Measurements from ENCODE around the gene FAM83G. TPM values are rescaled to one million over a fixed set of nuclear protein-coding genes. Genes with fewer than 3 reads are reported as not detected.

FAM83G gene
- total and polyA plus RNA-seq, 2 donors, result 1.0 to 2.9 TPM

DNA sequence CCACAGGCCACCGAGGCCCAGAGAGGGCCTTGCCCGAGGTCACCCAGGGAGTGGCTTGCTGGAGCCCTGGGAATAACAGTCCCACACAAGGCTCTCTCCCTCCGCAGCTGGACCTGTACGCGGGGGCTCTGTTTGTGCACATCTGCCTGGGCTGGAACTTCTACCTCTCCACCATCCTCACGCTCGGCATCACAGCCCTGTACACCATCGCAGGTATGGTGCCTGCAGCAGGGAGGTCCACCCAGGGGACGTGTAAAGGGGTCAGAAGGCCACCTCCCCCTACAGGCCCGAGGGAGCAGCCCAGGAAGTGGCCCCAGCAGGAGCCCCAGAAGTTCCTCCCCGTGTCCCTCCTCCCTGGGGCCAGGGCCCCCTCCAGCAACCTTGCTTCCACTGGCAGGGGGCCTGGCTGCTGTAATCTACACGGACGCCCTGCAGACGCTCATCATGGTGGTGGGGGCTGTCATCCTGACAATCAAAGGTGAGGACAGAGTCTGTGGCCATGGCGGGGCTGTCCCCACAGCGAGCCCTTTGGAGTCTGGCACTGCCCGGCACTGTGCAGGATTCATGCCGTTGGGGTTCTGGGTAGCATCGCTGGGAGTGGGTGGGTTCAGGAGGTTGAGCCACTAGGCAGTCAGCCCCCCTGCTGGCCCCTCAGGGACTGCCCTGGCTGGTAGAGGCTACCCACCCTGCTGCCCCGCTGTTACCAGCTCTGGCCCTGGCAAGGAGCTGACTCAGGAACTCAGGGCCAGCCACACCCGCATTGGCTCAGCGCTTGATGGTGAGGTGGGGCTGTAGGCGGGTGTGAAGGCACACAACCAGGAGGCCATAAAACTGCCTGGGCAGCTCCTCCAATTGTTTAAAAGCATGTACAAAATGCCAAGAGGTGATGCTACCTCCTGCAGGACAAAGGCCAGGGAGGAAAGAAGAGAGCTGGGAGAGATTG, 35.3 kb downstream of the FAM83G start:
- no peak overlapping the region for H3K27ac ChIP-seq (ENCODE audit: low read depth)
- DNase-seq (ENCODE audit: extremely low spot score), result no peak
- H3K4me1 ChIP-seq (ENCODE audit: insufficient read depth), result no peaks in the 10 kb centered on the region
- no peak overlapping the region for H3K4me3 ChIP-seq (ENCODE audit: low read depth, low read length)
- WGBS, result 77% methylated on average over 23 of the region's 23 CpGs
- no peaks in the 10 kb centered on the region for H3K36me3 ChIP-seq (ENCODE audit: insufficient read depth)

DNA sequence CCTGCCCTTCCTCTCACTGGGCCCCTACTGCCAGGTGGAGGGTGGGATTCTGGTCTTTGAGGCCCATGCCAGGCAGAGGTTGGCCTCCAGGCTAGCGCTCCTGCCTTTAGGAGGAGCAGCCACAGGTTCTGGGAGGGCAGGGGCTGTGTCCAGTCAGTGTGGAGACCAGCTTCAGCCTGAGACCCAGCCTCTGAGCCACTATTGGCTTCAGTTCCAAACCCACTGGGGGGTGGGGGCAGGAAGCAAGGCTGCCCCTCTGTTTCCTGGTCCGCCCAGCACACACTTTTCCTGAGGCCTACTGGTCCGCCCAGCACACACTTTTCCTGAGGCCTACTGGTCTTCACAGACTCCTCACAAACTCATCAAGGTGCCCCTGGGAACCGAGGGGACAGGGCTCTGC, 36.2 kb downstream of the FAM83G start:
- no peak overlapping the region for H3K4me3 ChIP-seq (ENCODE audit: low read depth, low read length)
- WGBS, result 90% methylated on average over 4 of the region's 4 CpGs
- H3K27ac ChIP-seq (ENCODE audit: low read depth), result no peak overlapping the region
- no peak for DNase-seq (ENCODE audit: extremely low spot score)
- no peaks in the 10 kb centered on the region for H3K36me3 ChIP-seq (ENCODE audit: insufficient read depth)
- H3K4me1 ChIP-seq (ENCODE audit: insufficient read depth), result no peaks in the 10 kb centered on the region

DNA sequence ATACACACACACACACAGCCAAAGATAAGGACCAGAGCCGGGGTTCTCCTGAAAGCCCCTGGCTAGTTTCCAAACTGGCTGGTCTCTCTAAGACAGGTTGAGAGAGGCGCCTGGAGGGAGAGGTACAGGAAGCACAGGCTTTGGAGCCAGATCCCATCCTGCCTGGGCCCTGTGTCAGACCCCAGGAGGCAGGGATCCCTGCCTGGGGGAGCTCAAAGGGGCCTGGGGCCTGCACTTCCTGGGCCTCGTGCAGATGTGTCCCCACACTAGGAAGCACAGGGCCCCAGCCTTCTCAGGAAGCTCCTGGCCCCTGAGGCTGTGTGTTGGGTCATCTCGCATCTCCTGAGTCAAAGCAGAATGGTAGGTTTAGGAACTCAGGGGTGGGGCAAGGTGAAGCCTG, 36.6 kb downstream of the FAM83G start:
- H3K4me1 ChIP-seq (ENCODE audit: insufficient read depth), result no peaks in the 10 kb centered on the region
- no peak overlapping the region for H3K27ac ChIP-seq (ENCODE audit: low read depth)
- 66% methylated on average over 4 of the region's 4 CpGs for WGBS
- no peaks in the 10 kb centered on the region for H3K36me3 ChIP-seq (ENCODE audit: insufficient read depth)
- no peak overlapping the region for H3K4me3 ChIP-seq (ENCODE audit: low read depth, low read length)
- DNase-seq (ENCODE audit: extremely low spot score), result no peak

DNA sequence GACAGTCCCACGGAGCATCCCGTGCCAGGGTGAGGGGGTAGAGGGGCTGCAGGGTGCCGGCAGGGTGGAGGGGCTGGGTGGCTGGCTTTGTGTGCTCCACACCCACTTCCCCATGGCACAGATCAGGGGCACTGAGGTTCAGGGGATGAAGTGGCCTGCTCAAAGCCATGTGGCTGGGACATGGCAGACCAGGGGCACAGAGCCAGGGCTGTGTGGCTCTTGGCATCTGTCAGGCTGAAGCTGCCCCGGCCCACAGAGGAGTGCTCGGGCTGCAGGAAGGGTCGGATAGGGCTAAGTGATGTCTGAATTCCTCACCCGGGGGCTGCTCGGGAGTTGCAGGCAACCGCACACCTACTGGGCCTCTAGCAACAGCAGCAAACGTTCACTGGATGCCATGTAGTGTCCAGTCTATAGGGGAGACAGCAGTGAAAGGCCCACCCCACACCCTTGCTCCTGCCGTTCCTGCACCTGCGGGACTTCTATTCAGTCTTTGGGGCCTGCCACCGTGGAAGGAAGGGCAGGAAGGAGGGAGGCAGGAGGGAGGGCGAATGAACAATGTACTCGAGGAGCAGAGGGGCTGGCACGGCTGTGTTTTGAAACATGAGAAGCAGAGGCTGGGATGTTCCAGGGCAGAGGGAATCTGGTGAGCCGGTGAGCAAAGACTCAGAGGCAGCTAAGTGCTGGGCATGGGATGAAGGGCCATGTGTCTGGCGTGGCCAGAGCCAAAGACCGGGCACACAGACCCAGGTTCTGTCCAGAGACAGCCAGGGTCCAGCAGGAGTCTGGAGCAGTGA, 37.5 kb downstream of the FAM83G start:
- Histone ChIP-seq H3K4me3 (ENCODE audit: low read depth, low read length) (no peak overlapping the region), H3K4me1 (ENCODE audit: insufficient read depth) (no peaks in the 10 kb centered on the region), H3K27ac (ENCODE audit: low read depth) (no peak overlapping the region), H3K36me3 (ENCODE audit: insufficient read depth) (no peaks in the 10 kb centered on the region)
- 67% methylated on average over 19 of the region's 19 CpGs for WGBS
- DNase-seq (ENCODE audit: extremely low spot score), result peak; percentile 41

DNA sequence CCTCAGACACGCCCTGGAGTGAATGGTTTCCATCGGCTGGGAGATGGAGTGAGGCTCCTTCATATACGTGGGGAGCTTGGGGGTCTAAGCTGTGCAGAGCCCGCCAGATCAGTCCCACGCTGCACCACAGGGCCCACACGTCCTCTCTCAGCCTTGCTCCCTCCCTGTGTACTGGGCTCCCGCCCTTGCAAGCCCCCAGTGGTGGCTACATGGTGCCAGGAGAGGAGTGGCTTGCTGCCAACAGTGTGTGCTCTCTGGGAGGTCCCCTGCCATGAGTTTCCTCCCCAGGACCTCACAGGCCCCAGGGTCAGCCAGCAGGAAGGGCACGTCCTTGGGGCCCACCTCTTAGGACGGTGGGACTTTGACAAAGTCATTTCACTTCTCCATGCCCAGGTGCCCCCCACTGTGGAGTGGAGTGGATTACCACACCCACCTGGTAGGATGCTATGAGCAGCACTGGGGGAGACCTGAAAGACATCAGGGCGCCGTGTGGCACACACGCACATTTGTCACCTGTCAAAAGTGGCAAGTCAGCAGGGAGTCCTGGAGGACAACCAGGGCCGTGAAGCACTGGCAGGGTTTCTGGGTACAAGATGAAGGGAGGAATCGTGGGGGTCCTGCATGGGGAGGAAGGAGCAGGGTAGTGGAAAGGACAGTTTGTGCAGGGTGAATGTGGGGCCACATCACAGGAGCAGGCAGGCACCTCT, 38.9 kb downstream of the FAM83G start:
- Histone ChIP-seq H3K4me3 (ENCODE audit: low read depth, low read length) (no peak overlapping the region), H3K36me3 (ENCODE audit: insufficient read depth) (no peaks in the 10 kb centered on the region), H3K4me1 (ENCODE audit: insufficient read depth) (no peaks in the 10 kb centered on the region), H3K27ac (ENCODE audit: low read depth) (no peak overlapping the region)
- 87% methylated on average over 14 of the region's 14 CpGs for WGBS
- no peak for DNase-seq (ENCODE audit: extremely low spot score)

DNA sequence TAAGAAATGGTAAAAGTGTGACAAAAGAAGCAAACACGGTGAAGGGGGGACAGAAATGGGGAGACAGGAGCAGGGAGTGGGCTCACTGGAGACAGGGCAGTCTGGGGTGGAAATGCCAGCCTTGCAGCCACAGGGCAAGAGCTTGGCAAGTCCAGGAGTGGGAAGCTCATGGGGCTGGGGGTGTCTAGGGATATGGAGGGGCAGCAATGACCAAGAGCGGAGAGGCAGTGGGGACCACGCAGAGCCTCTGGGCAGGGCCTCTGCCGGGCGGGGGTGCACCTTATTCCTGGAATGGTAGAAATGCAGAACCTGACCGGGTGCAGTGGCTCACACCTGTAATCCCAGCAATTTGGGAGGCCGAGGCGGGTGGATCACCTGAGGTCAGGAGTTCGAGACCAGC, 40.0 kb downstream of the FAM83G start:
- WGBS, result 93% methylated on average over 9 of the region's 9 CpGs
- DNase-seq (ENCODE audit: extremely low spot score), result no peak
- Histone ChIP-seq H3K4me1 (ENCODE audit: insufficient read depth) (no peaks in the 10 kb centered on the region), H3K36me3 (ENCODE audit: insufficient read depth) (no peaks in the 10 kb centered on the region), H3K4me3 (ENCODE audit: low read depth, low read length) (no peak overlapping the region), H3K27ac (ENCODE audit: low read depth) (no peak overlapping the region)

DNA sequence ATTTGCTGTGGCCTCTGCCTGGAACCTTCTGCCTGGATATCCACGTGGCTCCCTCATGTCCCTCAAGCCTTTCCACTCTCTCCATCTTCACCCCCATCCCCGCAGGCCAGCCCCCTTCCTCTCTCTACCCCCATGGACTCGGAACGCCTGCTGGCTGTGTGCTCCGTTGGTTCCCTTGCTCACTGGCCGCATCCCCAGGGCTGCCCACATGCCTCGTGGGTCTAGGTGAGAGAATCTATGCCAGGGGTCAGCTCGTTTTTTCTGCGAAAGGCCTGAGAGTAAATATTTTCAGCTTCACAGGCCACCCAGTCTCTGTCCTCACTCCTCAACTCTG, 40.6 kb downstream of the FAM83G start:
- no peaks in the 10 kb centered on the region for H3K36me3 ChIP-seq (ENCODE audit: insufficient read depth)
- DNase-seq (ENCODE audit: extremely low spot score), result no peak
- 88% methylated on average over 9 of the region's 9 CpGs for WGBS
- H3K4me3 ChIP-seq (ENCODE audit: low read depth, low read length), result no peak overlapping the region
- H3K4me1 ChIP-seq (ENCODE audit: insufficient read depth), result no peaks in the 10 kb centered on the region
- H3K27ac ChIP-seq (ENCODE audit: low read depth), result no peak overlapping the region

DNA sequence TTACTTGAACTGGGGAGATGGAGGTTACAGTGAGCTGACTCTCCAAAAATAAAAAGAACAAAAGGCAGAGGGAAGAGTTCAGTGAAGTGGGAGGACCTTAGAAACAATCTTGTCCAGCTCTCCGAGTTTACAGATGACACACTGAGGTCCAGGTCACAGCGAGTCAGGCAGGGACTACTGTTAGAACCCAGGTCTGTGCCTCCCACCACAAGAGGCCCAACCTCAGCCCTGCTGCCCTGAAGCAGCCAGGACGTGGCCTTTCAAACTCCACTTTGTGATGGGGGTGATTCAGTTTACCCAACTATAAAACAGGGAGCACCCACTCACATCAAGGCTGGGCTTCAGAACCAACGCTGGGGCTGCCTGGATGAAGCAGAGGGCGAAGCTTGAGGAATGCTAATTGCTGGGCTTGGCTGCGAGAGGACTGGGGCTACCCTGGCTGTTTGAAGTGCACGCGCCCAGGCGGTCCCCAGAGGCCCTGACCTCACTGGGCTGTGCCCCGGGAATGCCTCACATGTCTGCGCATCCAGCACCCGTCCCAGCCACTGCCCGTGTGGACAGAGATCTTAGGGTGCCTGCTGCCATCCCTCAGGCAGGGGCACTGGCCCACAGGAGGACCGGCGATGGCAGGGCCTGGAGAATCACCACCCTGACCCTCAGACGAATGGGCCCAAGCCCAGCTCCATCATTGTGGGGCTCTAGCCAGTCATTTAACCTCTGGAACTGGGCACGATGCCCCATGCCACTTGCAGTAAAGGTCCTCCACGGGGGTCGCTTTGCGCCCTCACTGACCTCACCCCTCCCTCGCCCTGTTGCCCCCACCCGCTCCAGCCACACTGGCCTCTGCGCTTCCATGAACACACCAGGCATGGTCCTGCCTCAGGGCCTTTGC, 41.2 kb downstream of the FAM83G start:
- H3K4me1 ChIP-seq (ENCODE audit: insufficient read depth), result no peaks in the 10 kb centered on the region
- no peaks in the 10 kb centered on the region for H3K36me3 ChIP-seq (ENCODE audit: insufficient read depth)
- no peak for DNase-seq (ENCODE audit: extremely low spot score)
- WGBS, result 87% methylated on average over 23 of the region's 23 CpGs
- H3K4me3 ChIP-seq (ENCODE audit: low read depth, low read length), result no peak overlapping the region
- no peak overlapping the region for H3K27ac ChIP-seq (ENCODE audit: low read depth)

DNA sequence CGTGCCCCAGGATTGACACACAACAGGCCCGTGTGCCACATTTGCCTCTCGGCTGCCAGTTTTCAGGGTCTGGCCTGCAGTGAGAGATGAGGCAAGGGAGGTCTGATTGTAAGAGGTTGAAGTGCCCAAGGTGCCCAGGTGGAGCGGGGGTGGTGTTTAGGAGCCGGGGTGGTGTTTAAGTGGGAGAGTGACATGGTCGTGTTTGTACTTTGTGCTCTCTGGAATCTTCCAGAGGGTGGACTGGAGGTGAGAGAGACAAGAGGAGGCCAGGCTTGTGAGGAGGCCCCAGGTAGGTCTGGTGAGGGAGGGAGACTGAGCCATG, 42.1 kb downstream of the FAM83G start:
- H3K4me1 ChIP-seq (ENCODE audit: insufficient read depth), result no peaks in the 10 kb centered on the region
- 80% methylated on average over 6 of the region's 6 CpGs for WGBS
- DNase-seq (ENCODE audit: extremely low spot score), result no peak
- no peak overlapping the region for H3K4me3 ChIP-seq (ENCODE audit: low read depth, low read length)
- no peak overlapping the region for H3K27ac ChIP-seq (ENCODE audit: low read depth)
- no peaks in the 10 kb centered on the region for H3K36me3 ChIP-seq (ENCODE audit: insufficient read depth)

DNA sequence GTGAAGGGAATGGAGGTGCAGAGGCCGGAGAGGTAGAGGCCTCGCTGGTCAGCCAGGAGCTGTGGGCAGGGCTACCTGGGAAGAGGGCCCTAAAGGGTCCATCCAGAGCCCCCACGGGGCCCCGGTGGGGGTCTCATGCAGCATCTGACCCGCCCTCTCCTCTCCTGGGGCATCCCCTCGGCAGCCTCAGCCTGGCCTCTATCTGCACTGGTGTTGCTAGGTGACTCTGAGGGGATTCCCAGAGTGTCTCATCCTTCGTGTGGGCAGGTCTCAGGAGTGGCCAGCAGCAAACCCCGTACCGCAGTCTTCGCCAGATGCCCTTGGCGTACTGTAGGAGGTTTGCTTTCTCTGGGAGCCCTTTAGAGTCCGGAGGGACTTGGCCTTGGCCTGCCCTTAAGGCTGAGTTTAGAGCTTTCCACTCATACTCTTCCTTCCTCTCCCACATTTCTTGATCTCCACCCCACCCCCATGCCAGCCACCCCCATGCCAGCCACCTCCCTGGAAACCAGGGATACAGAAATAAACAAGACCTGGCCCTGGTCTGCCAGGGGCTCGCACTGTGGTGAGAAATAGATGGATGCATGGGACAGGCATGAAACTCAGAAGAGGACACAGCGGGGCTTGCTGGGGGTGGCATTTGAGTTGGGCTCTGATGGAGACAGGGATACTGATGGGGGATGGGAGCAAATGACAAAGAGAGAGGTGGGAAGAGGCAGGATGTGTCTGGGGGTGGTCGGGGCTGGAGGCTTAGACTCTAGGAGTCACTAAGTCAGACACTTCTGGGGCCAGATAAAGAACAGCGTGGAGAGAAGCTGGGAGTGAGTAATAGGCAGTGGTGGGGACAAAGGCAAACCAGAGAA, 42.7 kb downstream of the FAM83G start:
- no peak overlapping the region for H3K27ac ChIP-seq (ENCODE audit: low read depth)
- H3K4me1 ChIP-seq (ENCODE audit: insufficient read depth), result no peaks in the 10 kb centered on the region
- no peak overlapping the region for H3K4me3 ChIP-seq (ENCODE audit: low read depth, low read length)
- 75% methylated on average over 16 of the region's 16 CpGs for WGBS
- no peak for DNase-seq (ENCODE audit: extremely low spot score)
- no peaks in the 10 kb centered on the region for H3K36me3 ChIP-seq (ENCODE audit: insufficient read depth)

DNA sequence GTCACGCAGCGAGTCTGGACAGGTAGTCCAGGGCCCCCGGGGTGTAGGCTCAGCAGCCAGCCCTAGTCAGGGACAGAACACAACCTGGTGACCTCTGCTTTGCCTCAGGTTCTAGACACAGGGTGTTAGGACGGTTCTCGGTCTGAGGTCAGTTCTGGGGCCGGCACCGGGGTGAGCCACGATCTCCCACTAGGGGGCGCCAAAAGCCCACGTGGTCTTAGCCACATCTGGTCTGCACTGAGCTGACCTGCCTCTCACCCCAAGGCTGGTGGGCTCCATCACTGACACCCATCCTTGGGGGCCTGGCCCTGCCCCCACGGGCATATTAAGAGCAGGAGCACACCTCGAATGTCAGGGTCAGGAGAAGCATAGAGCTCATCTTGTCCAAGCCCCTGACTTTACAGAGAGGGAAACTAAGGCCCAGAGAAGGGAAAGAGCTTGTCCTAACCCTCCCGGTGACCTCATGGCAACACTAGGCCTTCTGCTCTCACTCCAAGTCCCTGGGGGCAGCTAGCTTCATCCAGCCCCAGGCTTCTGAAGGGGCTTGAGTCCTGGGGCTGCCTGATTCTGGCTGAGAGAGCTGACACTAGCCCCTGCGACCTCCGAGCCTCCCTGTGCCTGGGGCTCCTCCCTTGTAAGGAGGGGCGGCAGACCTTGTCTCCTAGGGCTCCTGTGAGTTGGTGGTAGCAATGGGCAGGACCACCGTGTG, 43.6 kb downstream of the FAM83G start:
- H3K4me3 ChIP-seq (ENCODE audit: low read depth, low read length), result no peak overlapping the region
- no peak for DNase-seq (ENCODE audit: extremely low spot score)
- no peak overlapping the region for H3K27ac ChIP-seq (ENCODE audit: low read depth)
- H3K4me1 ChIP-seq (ENCODE audit: insufficient read depth), result no peaks in the 10 kb centered on the region
- WGBS, result 41% methylated on average over 17 of the region's 17 CpGs
- no peaks in the 10 kb centered on the region for H3K36me3 ChIP-seq (ENCODE audit: insufficient read depth)

DNA sequence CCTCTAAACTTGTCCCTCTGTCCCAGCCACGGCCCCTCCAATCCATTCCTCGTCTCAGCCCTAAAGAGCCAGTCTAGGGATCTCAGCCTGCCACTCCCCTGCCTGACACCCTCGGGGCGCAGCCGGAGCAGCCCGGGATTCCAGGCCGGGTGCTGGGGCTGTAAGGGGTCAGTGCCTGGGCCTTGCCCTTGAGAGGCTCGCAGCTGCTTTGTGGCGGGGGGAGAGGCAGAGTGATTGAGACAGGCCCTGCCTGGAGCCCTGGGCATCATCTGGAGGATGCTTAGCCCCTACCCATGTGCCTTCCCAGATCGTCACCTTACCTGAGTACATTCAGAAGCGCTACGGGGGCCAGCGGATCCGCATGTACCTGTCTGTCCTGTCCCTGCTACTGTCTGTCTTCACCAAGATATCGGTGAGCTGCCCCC, 44.3 kb downstream of the FAM83G start:
- H3K4me3 ChIP-seq (ENCODE audit: low read depth, low read length), result no peak overlapping the region
- H3K27ac ChIP-seq (ENCODE audit: low read depth), result no peak overlapping the region
- WGBS, result 81% methylated on average over 15 of the region's 15 CpGs
- no peaks in the 10 kb centered on the region for H3K4me1 ChIP-seq (ENCODE audit: insufficient read depth)
- DNase-seq (ENCODE audit: extremely low spot score), result no peak
- no peaks in the 10 kb centered on the region for H3K36me3 ChIP-seq (ENCODE audit: insufficient read depth)
